Muscle layer of colon (tissue), 2 donors: Measurements from ENCODE around the gene TNNI3K.

Experiments used
- H3K27ac ChIP-seq: one replicate; pipeline ENCODE4 v1.7.0; 2013; ENCODE audit warnings: low read depth, mild to moderate bottlenecking, low read length, moderate library complexity
- H3K27me3 ChIP-seq, 2 donors: one replicate each; pipeline ENCODE4 v1.7.0; 2013; ENCODE audit warnings: low read length in 2 of 2, mild to moderate bottlenecking in 2 of 2; ENCODE audit not compliant: insufficient read depth in 2 of 2, control insufficient read depth in 1 of 2
- H3K36me3 ChIP-seq: one replicate; pipeline ENCODE4 v1.7.0; 2013; ENCODE audit warnings: mild to moderate bottlenecking, low read length; ENCODE audit not compliant: insufficient read depth
- H3K4me1 ChIP-seq: one replicate; pipeline ENCODE4 v1.7.0; 2013; ENCODE audit warnings: mild to moderate bottlenecking, low read length; ENCODE audit not compliant: insufficient read depth
- H3K4me3 ChIP-seq, 2 donors: one replicate each; pipeline ENCODE4 v1.7.0; 2013; ENCODE audit warnings: low read length in 2 of 2, low read depth in 1 of 2, mild to moderate bottlenecking in 1 of 2, moderate library complexity in 1 of 2
- H3K9ac ChIP-seq: one replicate; pipeline ENCODE4 v1.7.0; 2013; ENCODE audit warnings: low read length
- H3K9me3 ChIP-seq: one replicate; pipeline ENCODE4 v1.7.0; 2013; ENCODE audit warnings: mild to moderate bottlenecking, low read length
- donor health status: abdominal sarcoma.
- donor health status: Adenocarcinoma of cecum.

The TNNI3K gene

GRCh38 chr1:74455390-74455789 is 220.2 kb downstream of the TNNI3K start:
- no peaks in the 10 kb centered on the region for H3K9me3 ChIP-seq
- H3K27ac ChIP-seq: no peak overlapping the region
- no peaks in the 10 kb centered on the region for H3K27me3 ChIP-seq
- H3K4me3 ChIP-seq: no peak overlapping the region
- H3K4me1 ChIP-seq: no peaks in the 10 kb centered on the region
- H3K36me3 ChIP-seq: no peaks in the 10 kb centered on the region
- H3K9ac ChIP-seq: no peak overlapping the region

GRCh38 chr1:74457253-74457652 is 222.1 kb downstream of the TNNI3K start:
- H3K9me3 ChIP-seq: no peaks in the 10 kb centered on the region
- no peaks in the 10 kb centered on the region for H3K4me1 ChIP-seq

GRCh38 chr1:74463333-74463988 is 228.3 kb downstream of the TNNI3K start:
- Histone ChIP-seq H3K4me3 (no peak overlapping the region), H3K9me3 (no peaks in the 10 kb centered on the region), H3K27ac (no peak overlapping the region), H3K27me3 (no peaks in the 10 kb centered on the region), H3K9ac (no peak overlapping the region), H3K4me1 (no peaks in the 10 kb centered on the region), H3K36me3 (no peaks in the 10 kb centered on the region)

More at GRCh38 chr1:74457253-74457652, 222.1 kb downstream of the TNNI3K start:
- no peaks in the 10 kb centered on the region for H3K36me3 ChIP-seq
- no peak overlapping the region for H3K9ac ChIP-seq
- H3K27me3 ChIP-seq: no peaks in the 10 kb centered on the region
- no peak overlapping the region for H3K27ac ChIP-seq
- no peak overlapping the region for H3K4me3 ChIP-seq

- Histone ChIP-seq H3K4me1 (no peaks in the 10 kb centered on the region), H3K9ac (no peak overlapping the region), H3K27ac (no peak overlapping the region), H3K27me3 (no peaks in the 10 kb centered on the region), H3K36me3 (no peaks in the 10 kb centered on the region), H3K4me3 (no peak overlapping the region), H3K9me3 (no peaks in the 10 kb centered on the region)
Observed at GRCh38 chr1:74464037-74464436, 228.8 kb downstream of the TNNI3K start.

- Histone ChIP-seq H3K9ac (no peak overlapping the region), H3K9me3 (no peaks in the 10 kb centered on the region), H3K4me3 (no peak overlapping the region), H3K36me3 (no peaks in the 10 kb centered on the region), H3K27me3 (no peaks in the 10 kb centered on the region), H3K27ac (no peak overlapping the region), H3K4me1 (no peaks in the 10 kb centered on the region)
Observed at GRCh38 chr1:74465193-74465681, 230.1 kb downstream of the TNNI3K start.

- no peaks in the 10 kb centered on the region for H3K36me3 ChIP-seq
- no peaks in the 10 kb centered on the region for H3K9me3 ChIP-seq
- H3K9ac ChIP-seq: no peak overlapping the region
- H3K4me1 ChIP-seq: no peaks in the 10 kb centered on the region
- H3K27ac ChIP-seq: no peak overlapping the region
- H3K27me3 ChIP-seq: no peaks in the 10 kb centered on the region
- H3K4me3 ChIP-seq: no peak overlapping the region
Observed at GRCh38 chr1:74467786-74468377, 232.7 kb downstream of the TNNI3K start.

- no peak overlapping the region for H3K9ac ChIP-seq
- H3K27ac ChIP-seq: no peak overlapping the region
- no peaks in the 10 kb centered on the region for H3K4me1 ChIP-seq
Observed at GRCh38 chr1:74468982-74469603, 233.9 kb downstream of the TNNI3K start.

GRCh38 chr1:74470251-74470650 is 235.1 kb downstream of the TNNI3K start:
- Histone ChIP-seq H3K27ac (no peak overlapping the region), H3K9me3 (no peaks in the 10 kb centered on the region), H3K27me3 (no peaks in the 10 kb centered on the region), H3K36me3 (no peaks in the 10 kb centered on the region), H3K4me1 (no peaks in the 10 kb centered on the region), H3K4me3 (no peak overlapping the region), H3K9ac (no peak overlapping the region)

More at GRCh38 chr1:74468982-74469603, 233.9 kb downstream of the TNNI3K start:
- no peaks in the 10 kb centered on the region for H3K27me3 ChIP-seq
- H3K4me3 ChIP-seq: no peak overlapping the region
- no peaks in the 10 kb centered on the region for H3K36me3 ChIP-seq
- no peaks in the 10 kb centered on the region for H3K9me3 ChIP-seq

GRCh38 chr1:74470936-74471335 is 235.7 kb downstream of the TNNI3K start:
- H3K4me3 ChIP-seq: no peak overlapping the region
- H3K27ac ChIP-seq: no peak overlapping the region
- no peaks in the 10 kb centered on the region for H3K36me3 ChIP-seq
- no peak overlapping the region for H3K9ac ChIP-seq
- H3K9me3 ChIP-seq: no peaks in the 10 kb centered on the region
- H3K27me3 ChIP-seq: no peaks in the 10 kb centered on the region
- no peaks in the 10 kb centered on the region for H3K4me1 ChIP-seq

GRCh38 chr1:74471470-74471869 is 236.3 kb downstream of the TNNI3K start:
- Histone ChIP-seq H3K27ac (no peak overlapping the region), H3K4me1 (no peaks in the 10 kb centered on the region), H3K4me3 (no peak overlapping the region), H3K9ac (no peak overlapping the region), H3K36me3 (no peaks in the 10 kb centered on the region), H3K27me3 (no peaks in the 10 kb centered on the region), H3K9me3 (no peaks in the 10 kb centered on the region)

- Histone ChIP-seq H3K27ac (no peak overlapping the region), H3K27me3 (no peaks in the 10 kb centered on the region), H3K4me1 (no peaks in the 10 kb centered on the region), H3K9me3 (no peaks in the 10 kb centered on the region), H3K36me3 (no peaks in the 10 kb centered on the region), H3K4me3 (no peak overlapping the region), H3K9ac (no peak overlapping the region)
Observed at GRCh38 chr1:74474585-74474984, 239.4 kb downstream of the TNNI3K start.
